ENCODE data around the gene KRT26.

Gene KRT26

DNA sequence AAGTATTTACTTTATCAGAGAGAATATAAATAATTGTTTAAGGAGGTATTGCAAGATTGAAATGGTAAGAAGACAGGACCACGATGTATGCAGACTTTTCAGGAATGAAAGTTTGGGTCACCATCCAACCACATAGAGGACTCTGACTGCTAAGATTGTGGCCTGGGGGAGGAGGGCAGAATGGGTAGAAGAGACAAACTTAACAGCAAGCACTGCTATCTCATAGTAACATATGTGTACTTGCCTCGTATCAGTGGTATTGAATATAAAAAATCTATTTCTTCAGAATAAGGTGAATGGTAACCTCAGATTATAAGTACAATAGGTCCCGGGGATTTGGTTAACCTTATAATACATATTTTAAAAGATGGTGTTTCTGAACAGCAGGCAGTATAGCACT, 44.6 kb upstream of the KRT26 start:
- TF ChIP-seq, protein P1, sequence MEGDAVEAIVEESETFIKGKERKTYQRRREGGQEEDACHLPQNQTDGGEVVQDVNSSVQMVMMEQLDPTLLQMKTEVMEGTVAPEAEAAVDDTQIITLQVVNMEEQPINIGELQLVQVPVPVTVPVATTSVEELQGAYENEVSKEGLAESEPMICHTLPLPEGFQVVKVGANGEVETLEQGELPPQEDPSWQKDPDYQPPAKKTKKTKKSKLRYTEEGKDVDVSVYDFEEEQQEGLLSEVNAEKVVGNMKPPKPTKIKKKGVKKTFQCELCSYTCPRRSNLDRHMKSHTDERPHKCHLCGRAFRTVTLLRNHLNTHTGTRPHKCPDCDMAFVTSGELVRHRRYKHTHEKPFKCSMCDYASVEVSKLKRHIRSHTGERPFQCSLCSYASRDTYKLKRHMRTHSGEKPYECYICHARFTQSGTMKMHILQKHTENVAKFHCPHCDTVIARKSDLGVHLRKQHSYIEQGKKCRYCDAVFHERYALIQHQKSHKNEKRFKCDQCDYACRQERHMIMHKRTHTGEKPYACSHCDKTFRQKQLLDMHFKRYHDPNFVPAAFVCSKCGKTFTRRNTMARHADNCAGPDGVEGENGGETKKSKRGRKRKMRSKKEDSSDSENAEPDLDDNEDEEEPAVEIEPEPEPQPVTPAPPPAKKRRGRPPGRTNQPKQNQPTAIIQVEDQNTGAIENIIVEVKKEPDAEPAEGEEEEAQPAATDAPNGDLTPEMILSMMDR (IDR thresholded peaks at IDR 0.05): no peak

DNA sequence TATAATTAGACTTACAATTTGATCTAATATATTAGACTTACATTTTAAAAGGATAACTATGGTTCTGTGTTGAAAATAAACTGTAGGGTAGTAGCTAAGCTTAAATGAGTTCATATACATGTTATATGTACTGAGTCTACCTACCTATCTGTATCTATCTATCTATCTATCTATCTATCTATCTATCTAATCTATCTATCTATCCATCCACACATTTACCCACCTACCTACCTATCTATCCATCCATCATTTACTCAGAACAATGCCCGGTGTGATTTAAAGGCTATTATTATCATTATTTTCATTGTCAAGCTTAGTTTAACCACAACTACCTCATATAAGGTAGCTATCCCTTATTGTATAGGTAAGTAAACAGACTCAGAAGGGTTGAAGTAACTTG, 43.4 kb upstream of the KRT26 start:
- TF ChIP-seq, protein P1 (IDR thresholded peaks at IDR 0.05): no peak

DNA sequence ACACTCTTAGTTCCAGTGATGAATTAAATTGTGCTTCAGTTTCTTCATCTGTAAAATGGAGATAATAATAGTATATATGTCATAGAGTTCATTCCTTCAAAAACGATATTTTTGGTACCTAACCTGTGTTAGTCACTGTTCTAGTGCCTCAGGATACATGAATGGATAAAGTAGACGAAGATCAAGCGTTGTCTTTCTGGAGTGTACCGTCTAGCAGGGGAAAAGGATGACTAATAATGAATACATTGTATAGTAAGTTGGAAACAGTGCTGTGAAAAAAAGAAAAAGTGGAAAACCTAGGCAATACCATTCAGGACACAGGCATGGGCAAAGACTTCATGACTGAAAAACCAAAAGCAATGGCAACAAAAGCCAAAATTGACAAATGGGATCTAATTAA, 41.8 kb upstream of the KRT26 start:
- TF ChIP-seq, protein P1 (IDR thresholded peaks at IDR 0.05): no peak

DNA sequence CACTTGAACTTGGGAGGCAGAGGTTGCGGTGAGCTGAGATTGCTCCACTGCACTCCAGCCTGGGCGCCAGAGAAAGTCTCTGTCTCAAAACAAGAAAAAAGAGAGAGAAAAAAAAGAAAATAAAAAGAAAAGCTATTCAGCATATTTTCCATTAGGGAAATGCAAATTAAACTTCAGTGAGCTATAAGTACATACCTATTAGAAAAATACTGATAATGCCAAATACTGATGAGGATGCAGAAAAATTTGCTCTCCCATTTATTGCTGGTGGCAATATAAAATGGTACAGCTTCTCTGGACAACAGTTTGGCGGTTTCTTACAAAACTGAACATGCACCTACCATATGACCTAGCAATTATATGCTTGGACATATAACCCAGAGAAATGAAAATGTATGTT, 40.6 kb upstream of the KRT26 start:
- TF ChIP-seq, protein P1 (IDR thresholded peaks at IDR 0.05): no peak

DNA sequence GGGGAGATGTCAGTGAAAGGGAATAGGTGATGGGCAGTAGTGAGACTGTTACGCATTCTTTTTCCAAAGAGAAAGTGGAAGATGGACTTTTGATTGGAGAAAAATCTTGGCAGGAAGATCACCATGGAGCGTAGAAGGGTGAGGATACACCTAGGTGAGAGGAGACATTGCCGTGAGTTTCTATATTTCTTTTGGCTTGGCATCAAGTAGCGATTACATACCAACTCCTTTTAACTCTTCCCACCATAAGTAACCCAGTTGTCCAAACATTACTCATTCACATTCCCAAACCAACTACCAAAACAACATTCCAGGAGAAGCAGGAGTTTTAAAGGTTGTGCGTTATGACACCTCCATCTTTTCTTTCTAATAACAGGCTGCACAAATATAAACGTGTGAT, 38.5 kb upstream of the KRT26 start:
- TF ChIP-seq, protein P1 (IDR thresholded peaks at IDR 0.05): no peak

DNA sequence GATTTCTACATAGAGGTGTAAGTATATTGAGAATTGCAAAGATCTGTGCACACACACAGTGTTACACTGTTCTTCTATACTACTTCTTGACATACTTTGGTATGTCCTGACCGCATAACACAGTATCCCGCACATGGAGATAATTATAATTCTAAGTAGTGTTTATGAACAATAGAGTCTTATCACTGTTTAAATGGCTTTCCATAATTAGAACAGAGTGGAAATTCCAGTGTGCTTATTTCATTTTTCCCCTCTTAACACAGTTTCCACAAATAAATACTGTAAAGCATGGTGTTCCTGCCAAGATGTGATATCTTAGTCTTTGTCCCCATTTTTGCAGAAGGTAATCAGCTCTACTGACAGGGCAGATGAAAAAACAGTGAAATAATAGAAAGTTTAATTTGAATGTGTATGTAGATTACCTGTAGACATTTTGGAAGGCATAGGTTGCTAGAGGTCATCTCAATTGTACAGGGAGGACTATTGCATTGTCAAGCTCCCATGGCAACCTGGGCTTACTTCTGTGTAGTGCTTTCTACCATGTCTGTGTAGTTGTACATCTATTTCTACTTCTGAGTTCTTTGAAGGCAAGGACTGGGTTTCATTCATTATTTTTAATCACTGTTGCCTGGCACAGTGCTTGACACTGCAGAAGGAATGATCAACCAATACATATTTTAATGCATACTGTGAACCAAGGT, 37.9 kb upstream of the KRT26 start:
- TF ChIP-seq, protein P1 (IDR thresholded peaks at IDR 0.05): no peak

DNA sequence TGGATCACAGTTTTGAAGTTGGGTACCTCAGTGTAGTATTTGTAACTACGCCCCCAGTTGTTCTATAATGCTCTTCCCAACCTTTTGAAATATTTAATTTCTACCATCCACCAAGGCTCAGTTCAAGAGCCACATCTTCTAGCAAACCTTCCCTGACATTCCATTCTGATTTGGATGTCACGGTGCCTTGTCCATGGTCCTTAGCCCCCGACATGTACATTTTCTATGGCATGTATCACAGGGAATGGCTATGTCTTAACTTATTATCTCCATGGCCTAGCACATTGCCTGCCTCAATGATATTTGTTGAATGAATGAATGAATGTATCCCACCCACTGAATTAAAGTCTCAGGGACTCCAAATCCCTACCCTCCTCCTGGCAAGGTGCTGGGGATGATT, 34.1 kb upstream of the KRT26 start:
- TF ChIP-seq, protein P1 (IDR thresholded peaks at IDR 0.05): no peak

DNA sequence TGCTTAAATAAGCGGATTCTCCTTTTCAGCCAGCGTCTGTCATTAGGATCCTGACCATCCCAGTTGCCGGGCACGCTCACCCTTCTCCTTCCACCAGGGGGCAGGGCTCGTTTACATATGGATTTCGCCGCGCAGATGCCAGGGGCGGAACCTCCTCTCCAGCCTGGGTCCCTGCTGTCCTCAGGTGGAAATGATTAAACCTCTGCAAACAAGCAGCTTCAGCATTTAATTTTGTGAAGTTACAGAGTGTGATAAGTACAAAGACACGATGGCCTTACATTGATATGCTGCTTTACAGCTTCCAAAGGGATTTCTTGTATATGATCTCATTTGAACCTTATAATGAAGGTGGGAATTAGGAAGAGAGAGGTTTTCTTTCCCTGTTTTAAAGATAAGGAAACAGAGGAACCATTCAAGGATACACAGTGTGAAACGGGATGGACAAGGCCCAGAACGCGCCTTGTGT, 31.6 kb upstream of the KRT26 start:
- TF ChIP-seq, protein P1 (IDR thresholded peaks at IDR 0.05): peak; percentile 92

Measured in LNCAP (cell line).